Measurements from ENCODE around the gene GBP4. TPM values are rescaled to one million over a fixed set of nuclear protein-coding genes. Genes with fewer than 3 reads are reported as not detected.

GBP4 gene
- total and polyA plus RNA-seq, 9 of the 15 experiments (the other 6 are each of a cell fraction or from before 2014, with no cell fraction given): 0.04 to 0.40 (median 0.11) TPM

DNA sequence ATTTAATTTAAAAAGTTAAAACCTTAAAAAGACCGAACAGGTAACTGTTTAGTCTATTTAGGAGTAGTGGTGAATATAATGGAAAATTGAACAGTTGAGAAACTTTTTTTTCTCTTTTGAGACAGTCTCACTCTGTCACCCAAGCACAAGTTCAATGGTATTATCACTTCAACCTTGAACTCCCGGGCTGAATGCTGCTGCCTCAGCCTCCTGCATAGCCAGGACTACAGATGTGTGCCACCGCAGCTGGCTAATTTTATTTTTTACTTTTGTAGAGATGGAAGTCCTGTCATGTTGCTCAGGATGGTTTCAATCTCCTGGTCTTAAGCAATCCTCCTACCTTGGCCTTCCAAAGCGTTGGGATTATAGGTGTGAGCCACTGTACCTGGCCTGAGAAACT lies 56.6 kb downstream of the GBP4 start:
- H2AFZ ChIP-seq (ENCODE audit: low read depth, low read length): no peak overlapping the region
- intact Hi-C loops (cut with micrococcal nuclease) (no loop called here), in situ Hi-C loops (cut with MboI) (no loop called here)
- DNase-seq (ENCODE audit: extremely low read depth in 1 of 4, low spot score in 3 of 4) (no peak), ATAC-seq (no peak), FAIRE-seq (no peak)
- no peaks in the 10 kb centered on the region for H3K4me1 ChIP-seq (replicated peaks in 1 of 2; ENCODE audit: control insufficient read depth in 2 of 2, insufficient read depth in 2 of 2, low read length in 2 of 2)
- ChIA-PET POLR2A (no interaction called here), CTCF (ENCODE audit: low intra/inter-chr PET ratio) (no interaction called here)
- no TSS peak for BruUV-seq (replicated peaks)
- H3K4me3 ChIP-seq: no peak overlapping the region
- no peaks in the 10 kb centered on the region for H3K79me2 ChIP-seq (ENCODE audit: control insufficient read depth, insufficient read depth, low read length)
- no peaks in the 10 kb centered on the region for H3K9me1 ChIP-seq (ENCODE audit: control insufficient read depth, insufficient read depth, low read length)
- no peak overlapping the region for H3K4me2 ChIP-seq (ENCODE audit: insufficient read depth, low read length)
- no peak for TF ChIP-seq NR2C1 (IDR thresholded peaks at IDR 0.05)
- TF ChIP-seq NR2C1 (tag; IDR thresholded peaks at IDR 0.05): no peak
- no peak for TF ChIP-seq ZNF75A (CRISPR knock-in tag; IDR thresholded peaks at IDR 0.05)
- TF ChIP-seq ADNP (tag; IDR thresholded peaks at IDR 0.05): no peak
- TF ChIP-seq, protein P1, sequence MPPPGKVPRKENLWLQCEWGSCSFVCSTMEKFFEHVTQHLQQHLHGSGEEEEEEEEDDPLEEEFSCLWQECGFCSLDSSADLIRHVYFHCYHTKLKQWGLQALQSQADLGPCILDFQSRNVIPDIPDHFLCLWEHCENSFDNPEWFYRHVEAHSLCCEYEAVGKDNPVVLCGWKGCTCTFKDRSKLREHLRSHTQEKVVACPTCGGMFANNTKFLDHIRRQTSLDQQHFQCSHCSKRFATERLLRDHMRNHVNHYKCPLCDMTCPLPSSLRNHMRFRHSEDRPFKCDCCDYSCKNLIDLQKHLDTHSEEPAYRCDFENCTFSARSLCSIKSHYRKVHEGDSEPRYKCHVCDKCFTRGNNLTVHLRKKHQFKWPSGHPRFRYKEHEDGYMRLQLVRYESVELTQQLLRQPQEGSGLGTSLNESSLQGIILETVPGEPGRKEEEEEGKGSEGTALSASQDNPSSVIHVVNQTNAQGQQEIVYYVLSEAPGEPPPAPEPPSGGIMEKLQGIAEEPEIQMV (tag; conservative IDR thresholded peaks at IDR 0.05; ENCODE audit: low read depth): no peak
- TF ChIP-seq SP2 (IDR thresholded peaks at IDR 0.05; ENCODE audit: extremely low read depth, low read depth, low read length, poor library complexity, severe bottlenecking): no peak
- TF ChIP-seq NBN (IDR thresholded peaks at IDR 0.05; ENCODE audit: low read depth): no peak
- TF ChIP-seq ZNF644 (tag; IDR thresholded peaks at IDR 0.05; ENCODE audit: low read depth): no peak
- TF ChIP-seq ZNF347 (CRISPR knock-in tag; IDR thresholded peaks at IDR 0.05; ENCODE audit: low read depth): no peak
- no peak for TF ChIP-seq PPARD (CRISPR knock-in tag; IDR thresholded peaks at IDR 0.05)
- no peak for TF ChIP-seq ZNF79 (CRISPR knock-in tag; IDR thresholded peaks at IDR 0.05; ENCODE audit: low read depth)
- no peak for TF ChIP-seq ZNF143 (CRISPR knock-in tag; IDR thresholded peaks at IDR 0.05)
- TF ChIP-seq ZNF551 (CRISPR knock-in tag; IDR thresholded peaks at IDR 0.05): no peak
- TF ChIP-seq KDM2B (CRISPR knock-in tag; IDR thresholded peaks at IDR 0.05): no peak
- TF ChIP-seq BRD9 (IDR thresholded peaks at IDR 0.05; ENCODE audit: low read depth, partially characterized antibody): no peak
- TF ChIP-seq, protein P2, sequence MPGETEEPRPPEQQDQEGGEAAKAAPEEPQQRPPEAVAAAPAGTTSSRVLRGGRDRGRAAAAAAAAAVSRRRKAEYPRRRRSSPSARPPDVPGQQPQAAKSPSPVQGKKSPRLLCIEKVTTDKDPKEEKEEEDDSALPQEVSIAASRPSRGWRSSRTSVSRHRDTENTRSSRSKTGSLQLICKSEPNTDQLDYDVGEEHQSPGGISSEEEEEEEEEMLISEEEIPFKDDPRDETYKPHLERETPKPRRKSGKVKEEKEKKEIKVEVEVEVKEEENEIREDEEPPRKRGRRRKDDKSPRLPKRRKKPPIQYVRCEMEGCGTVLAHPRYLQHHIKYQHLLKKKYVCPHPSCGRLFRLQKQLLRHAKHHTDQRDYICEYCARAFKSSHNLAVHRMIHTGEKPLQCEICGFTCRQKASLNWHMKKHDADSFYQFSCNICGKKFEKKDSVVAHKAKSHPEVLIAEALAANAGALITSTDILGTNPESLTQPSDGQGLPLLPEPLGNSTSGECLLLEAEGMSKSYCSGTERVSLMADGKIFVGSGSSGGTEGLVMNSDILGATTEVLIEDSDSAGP (CRISPR knock-in tag; IDR thresholded peaks at IDR 0.05): no peak
- no peaks in the 10 kb centered on the region for H4K20me1 ChIP-seq (replicated peaks; ENCODE audit: control insufficient read depth, insufficient read depth, low read length)
- no peaks in the 10 kb centered on the region for H3K36me3 ChIP-seq (ENCODE audit: control insufficient read depth, insufficient read depth, low read length)
- no peaks in the 10 kb centered on the region for H3K27me3 ChIP-seq (ENCODE audit: control insufficient read depth in 2 of 2, insufficient read depth in 2 of 2, low read length in 2 of 2)
- no peak overlapping the region for H3K9ac ChIP-seq (ENCODE audit: insufficient read depth in 1 of 2, low read depth in 2 of 2, low read length in 2 of 2)
- no peak overlapping the region for H3K27ac ChIP-seq (ENCODE audit: extremely low read depth, low read depth, low read length)
- H3K9me3 ChIP-seq (replicated peaks; ENCODE audit: control insufficient read depth, insufficient read depth, low read depth, low read length): no peaks in the 10 kb centered on the region
- 2% methylated on average over 4 of the region's 4 CpGs for WGBS (ENCODE audit: insufficient coverage, low coverage, missing lambda C conversion rate)

Measured in K562 (cell line).